Esophagus mucosa (tissue), 1 donor: Measurements from ENCODE around the gene RBMS3. TPM values are rescaled to one million over a fixed set of nuclear protein-coding genes. Genes with fewer than 3 reads are reported as not detected.
"Not testable (repeated sequence)": the region's sequence is repeated elsewhere in the genome, so short reads cannot be mapped to it uniquely, and the experiment has no call there.

ENCODE experiments used
- ATAC-seq: fragments of 200-7000 bp; cut with Tn5 transposase; one replicate; pipeline ENCODE4 v1.9.1; 2020
- total RNA-seq: library from RNA; stranded (reverse); gene quantifications from one replicate; pipeline ENCODE4 v1.2.4, GENCODE V29; 2023
- donor health status: DM: yes; HTN: yes; CAD: no.

RBMS3 gene
- total RNA-seq, 1 donor from 2014 or later, result 3.4 TPM

GRCh38 chr3:29312960-29313452 lies 32.1 kb downstream of the RBMS3 start:
- no peak for ATAC-seq

- no peak for ATAC-seq
Measured at GRCh38 chr3:29313981-29314726, 33.3 kb downstream of the RBMS3 start.

- ATAC-seq, result no peak
Measured at GRCh38 chr3:29314727-29315088, 33.8 kb downstream of the RBMS3 start.

GRCh38 chr3:29317659-29318173 lies 36.8 kb downstream of the RBMS3 start:
- ATAC-seq, result no peak

GRCh38 chr3:29318251-29318650 lies 37.4 kb downstream of the RBMS3 start:
- no peak for ATAC-seq

GRCh38 chr3:29319262-29319661 lies 38.4 kb downstream of the RBMS3 start:
- no peak for ATAC-seq

- ATAC-seq, result no peak
Measured at GRCh38 chr3:29319798-29320197, 38.9 kb downstream of the RBMS3 start.

GRCh38 chr3:29322586-29322985 lies 41.7 kb downstream of the RBMS3 start:
- no peak for ATAC-seq

GRCh38 chr3:29324180-29324651 lies 43.3 kb downstream of the RBMS3 start:
- peak; percentile 11 for ATAC-seq

GRCh38 chr3:29326540-29326939 lies 45.7 kb downstream of the RBMS3 start:
- not testable (repeated sequence) for ATAC-seq

GRCh38 chr3:29329986-29330890 lies 49.4 kb downstream of the RBMS3 start:
- ATAC-seq, result no peak

- ATAC-seq, result no peak
Measured at GRCh38 chr3:29331035-29331434, 50.2 kb downstream of the RBMS3 start.

- no peak for ATAC-seq
Measured at GRCh38 chr3:29331456-29332194, 50.8 kb downstream of the RBMS3 start.

- no peak for ATAC-seq
Measured at GRCh38 chr3:29332195-29332637, 51.3 kb downstream of the RBMS3 start.

- ATAC-seq, result no peak
Measured at GRCh38 chr3:29333576-29333975, 52.7 kb downstream of the RBMS3 start.

- ATAC-seq, result no peak
Measured at GRCh38 chr3:29334706-29335105, 53.8 kb downstream of the RBMS3 start.

GRCh38 chr3:29335438-29335837 lies 54.6 kb downstream of the RBMS3 start:
- peak; percentile 91 for ATAC-seq

GRCh38 chr3:29335943-29336342 lies 55.1 kb downstream of the RBMS3 start:
- ATAC-seq, result no peak

- no peak for ATAC-seq
Measured at GRCh38 chr3:29337565-29337964, 56.7 kb downstream of the RBMS3 start.

GRCh38 chr3:29338377-29338776 lies 57.5 kb downstream of the RBMS3 start:
- ATAC-seq, result no peak

- no peak for ATAC-seq
Measured at GRCh38 chr3:29339016-29339833, 58.4 kb downstream of the RBMS3 start.

GRCh38 chr3:29344154-29344553 lies 63.3 kb downstream of the RBMS3 start:
- no peak for ATAC-seq
